Colonic mucosa (tissue), 4 donors: Measurements from ENCODE around the gene ZNF3. TPM values are rescaled to one million over a fixed set of nuclear protein-coding genes. Genes with fewer than 3 reads are reported as not detected.

Experiments used
- DNase-seq: peaks from one replicate; pipeline ENCODE4 v3.0.0-alpha.2; 2020
- H3K27ac ChIP-seq: fragments of 200-600 bp; one replicate; pipeline ENCODE4 v1.8.0; 2021
- H3K27me3 ChIP-seq: fragments of 200-600 bp; one replicate; pipeline ENCODE4 v1.8.0; 2021
- H3K36me3 ChIP-seq: fragments of 200-600 bp; one replicate; pipeline ENCODE4 v1.8.0; 2021
- H3K4me1 ChIP-seq: fragments of 200-600 bp; one replicate; pipeline ENCODE4 v1.8.0; 2021; ENCODE audit warnings: mild to moderate bottlenecking
- H3K4me3 ChIP-seq: fragments of 200-600 bp; one replicate; pipeline ENCODE4 v1.8.0; 2021
- H3K9ac ChIP-seq, 2 donors: one replicate each; pipeline ENCODE4 v1.7.0; 2013; ENCODE audit warnings: control low read depth in 2 of 2, low read depth in 2 of 2, low read length in 2 of 2
- H3K9me3 ChIP-seq: fragments of 200-600 bp; one replicate; pipeline ENCODE4 v1.8.0; 2021
- CTCF ChIP-seq: fragments of 200-600 bp; IDR thresholded peaks from one replicate; pipeline ENCODE4 v1.8.0; 2022; ENCODE audit warnings: antibody characterized with exemption, mild to moderate bottlenecking
- intact Hi-C: fragments of 100-400 bp; cut with DNase I; formaldehyde crosslinking; loops from one replicate; pipeline ENCODE4 v1.14.1; 2022
- total RNA-seq, 2 donors: library from RNA; stranded (reverse); fragmentation: NEBNext Ultra II Directional in 1 of 2; extraction: Animal tissue kit (Norgen Biotek cat#: 25700) in 1 of 2; gene quantifications; one replicate each; pipeline ENCODE4 v1.2.1, GENCODE V29; 2021
- donor health status: healthy.
- donor health status: DM: no; HTN: no; CAD: no.
- donor health status: DM: no; HTN: no; CAD: no.

ZNF3 gene
- total RNA-seq, 2 donors from 2014 or later, result 30.1 to 31.9 TPM

DNA sequence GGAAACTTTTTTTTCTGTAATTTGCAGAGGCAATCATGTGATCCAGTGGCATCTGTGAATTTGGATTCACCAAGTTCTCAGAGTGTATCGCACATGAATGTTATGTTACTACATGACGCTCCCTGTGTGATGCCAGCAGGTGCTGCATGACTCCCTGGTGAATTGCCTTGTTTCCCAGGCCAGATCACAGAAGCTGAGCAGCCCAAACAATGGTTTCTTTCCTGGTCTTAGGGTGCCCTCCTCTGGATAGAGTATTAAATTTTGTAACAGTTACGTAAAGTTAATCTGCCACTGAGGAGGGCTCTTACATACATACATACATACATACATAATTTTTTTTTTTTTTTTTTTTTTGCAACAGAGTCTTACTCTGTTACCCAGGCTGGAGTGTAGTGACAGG lies 28.3 kb downstream of the ZNF3 start:
- no peak for TF ChIP-seq CTCF
- Histone ChIP-seq H3K36me3 (no peaks in the 10 kb centered on the region), H3K9ac (no peak overlapping the region), H3K9me3 (no peaks in the 10 kb centered on the region), H3K4me3 (no peak overlapping the region), H3K27ac (no peak overlapping the region), H3K4me1 (peaks cover 5% of the 10 kb centered on the region), H3K27me3 (no peaks in the 10 kb centered on the region)
- DNase-seq, result peak; percentile 60
- intact Hi-C loops, result no loop called here

DNA sequence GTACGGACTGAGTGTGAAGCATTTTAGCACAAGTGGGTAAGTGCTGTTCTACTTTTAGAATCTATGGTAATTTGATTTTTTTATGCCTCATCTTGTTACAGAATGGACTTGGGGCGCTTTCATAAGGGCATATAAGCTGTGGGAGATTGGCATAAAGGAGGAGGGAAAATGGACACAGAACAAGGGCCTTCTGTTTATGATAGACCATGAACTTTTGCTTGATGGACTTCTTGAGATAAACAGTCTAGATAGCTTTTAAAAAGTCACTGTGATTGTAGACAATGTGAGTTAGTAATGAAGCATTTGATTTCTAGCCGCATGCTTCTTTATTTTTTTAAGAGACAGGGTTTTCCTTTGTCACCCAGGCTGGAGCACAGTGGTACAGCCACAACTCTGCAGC lies 29.9 kb downstream of the ZNF3 start:
- no peak for TF ChIP-seq CTCF
- Histone ChIP-seq H3K9ac (no peak overlapping the region), H3K36me3 (no peaks in the 10 kb centered on the region), H3K27me3 (no peaks in the 10 kb centered on the region), H3K9me3 (no peaks in the 10 kb centered on the region), H3K4me3 (no peak overlapping the region), H3K4me1 (peaks cover 5% of the 10 kb centered on the region), H3K27ac (no peak overlapping the region)
- no peak for DNase-seq
- intact Hi-C loops, result no loop called here

DNA sequence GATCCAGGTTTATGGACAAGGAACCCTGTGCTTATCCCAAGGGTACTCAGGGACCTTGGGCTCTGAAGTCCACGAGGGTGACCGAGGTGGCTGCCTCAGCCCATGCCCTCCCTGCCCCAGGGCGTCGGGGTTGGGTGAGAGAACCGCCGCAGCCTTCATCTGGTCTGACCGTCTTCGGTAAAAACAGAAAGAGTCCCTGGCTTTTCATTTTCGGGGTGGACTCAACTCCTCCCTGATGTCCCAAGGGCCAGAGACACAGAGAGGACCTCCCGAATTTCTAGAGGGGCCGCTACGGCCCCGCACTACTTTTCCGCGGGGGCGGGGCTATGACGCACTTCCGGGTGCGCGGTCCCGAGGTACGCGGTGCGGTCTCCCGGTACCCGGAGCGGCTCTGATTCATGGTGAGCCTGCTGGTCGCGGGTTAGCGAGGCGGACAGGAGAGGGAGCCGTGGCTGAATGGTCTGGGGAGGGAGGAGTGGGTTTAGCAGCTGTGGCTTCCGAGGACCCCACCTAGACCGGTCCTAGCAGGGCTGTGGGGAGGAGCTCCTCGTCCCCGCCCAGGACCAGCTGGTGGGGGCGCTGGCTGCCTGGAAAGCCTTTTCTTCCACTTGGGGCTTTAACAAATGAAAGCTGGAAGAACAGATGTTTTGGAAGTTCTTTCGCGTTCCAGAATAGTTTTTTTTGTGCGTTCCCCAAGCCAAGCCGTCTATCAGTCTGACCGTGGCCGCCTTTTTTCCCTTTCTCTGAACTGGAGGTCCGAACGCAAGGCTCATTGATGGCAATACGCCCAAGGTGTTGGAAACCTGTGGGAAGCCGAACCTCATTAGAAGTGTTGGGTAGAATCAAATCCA lies 31.9 kb downstream of the ZNF3 start, which contains the start of gene ZSCAN21:
Gene ZSCAN21, plus strand, starts transcription at position 334 of the 851 bp plus-strand sequence. CDS start 7,233 bp downstream, outside the sequence.
- H3K9me3 ChIP-seq, result no peaks in the 10 kb centered on the region
- H3K4me1 ChIP-seq, result peaks cover 5% of the 10 kb centered on the region
- TF ChIP-seq CTCF, result no peak
- peak within 1 kb of the TSS; percentile 79 to 89 for H3K9ac ChIP-seq
- intact Hi-C loops, result loop anchor here (5.0 kb wide), 1 partner anchor 33 kb away; the partner anchor contains the start of gene ZNF3
- H3K27me3 ChIP-seq, result no peaks in the 10 kb centered on the region
- H3K4me3 ChIP-seq, result peak within 1 kb of the TSS; percentile 64
- peak within 1 kb of the TSS; percentile 90 for H3K27ac ChIP-seq
- DNase-seq, result peak; percentile 84
- H3K36me3 ChIP-seq, result no peaks in the 10 kb centered on the region

GRCh38 chr7:100048680-100049079 lies 32.8 kb downstream of the ZNF3 start:
- no peak overlapping the region for H3K27ac ChIP-seq
- no peaks in the 10 kb centered on the region for H3K9me3 ChIP-seq
- no peak overlapping the region for H3K4me3 ChIP-seq
- intact Hi-C loops, result loop anchor here (5.0 kb wide), 1 partner anchor 34 kb away; the partner anchor contains the start of gene ZNF3
- no peak overlapping the region for H3K9ac ChIP-seq
- no peak for TF ChIP-seq CTCF
- DNase-seq, result peak; percentile 26
- H3K27me3 ChIP-seq, result no peaks in the 10 kb centered on the region
- H3K4me1 ChIP-seq, result peaks cover 5% of the 10 kb centered on the region
- no peaks in the 10 kb centered on the region for H3K36me3 ChIP-seq

DNA sequence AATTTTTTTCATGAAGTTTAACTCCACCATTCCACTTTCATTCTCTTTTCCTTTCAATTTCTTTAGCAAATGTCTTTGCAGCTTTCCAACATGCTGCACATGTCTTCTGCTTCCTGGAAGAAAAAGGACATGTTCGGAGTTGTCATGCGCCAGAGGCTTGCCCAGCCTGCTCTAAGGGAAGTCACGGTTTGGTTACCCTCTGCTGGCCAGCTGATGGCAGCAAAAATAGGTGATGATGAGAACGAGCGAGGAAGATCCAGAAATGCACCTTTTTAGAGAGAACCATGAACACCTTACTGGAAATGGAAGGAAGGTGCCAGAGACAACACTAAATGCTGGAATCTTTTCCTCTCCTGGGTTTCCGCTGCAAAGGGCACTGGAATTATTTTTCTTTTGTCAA lies 36.8 kb downstream of the ZNF3 start:
- intact Hi-C loops, result loop anchor here (5.0 kb wide), 2 partner anchors 38 to 52 kb away; partner anchors contain the start of gene ZNF3
- H3K4me3 ChIP-seq, result no peak overlapping the region
- DNase-seq, result peak; percentile 53
- no peak for TF ChIP-seq CTCF
- H3K36me3 ChIP-seq, result no peaks in the 10 kb centered on the region
- no peaks in the 10 kb centered on the region for H3K4me1 ChIP-seq
- H3K27ac ChIP-seq, result no peak overlapping the region
- H3K27me3 ChIP-seq, result no peaks in the 10 kb centered on the region
- peak overlapping the region in 1 of 2 donors; percentile 14 for H3K9ac ChIP-seq
- H3K9me3 ChIP-seq, result no peaks in the 10 kb centered on the region
